Measurements from ENCODE around the gene CYGB. TPM values are rescaled to one million over a fixed set of nuclear protein-coding genes. Genes with fewer than 3 reads are reported as not detected.

Gene CYGB
- polyA plus RNA-seq (2013, experiment 1 of 2) = 313 TPM
- 315 TPM for polyA plus RNA-seq (2013, experiment 2 of 2)

DNA sequence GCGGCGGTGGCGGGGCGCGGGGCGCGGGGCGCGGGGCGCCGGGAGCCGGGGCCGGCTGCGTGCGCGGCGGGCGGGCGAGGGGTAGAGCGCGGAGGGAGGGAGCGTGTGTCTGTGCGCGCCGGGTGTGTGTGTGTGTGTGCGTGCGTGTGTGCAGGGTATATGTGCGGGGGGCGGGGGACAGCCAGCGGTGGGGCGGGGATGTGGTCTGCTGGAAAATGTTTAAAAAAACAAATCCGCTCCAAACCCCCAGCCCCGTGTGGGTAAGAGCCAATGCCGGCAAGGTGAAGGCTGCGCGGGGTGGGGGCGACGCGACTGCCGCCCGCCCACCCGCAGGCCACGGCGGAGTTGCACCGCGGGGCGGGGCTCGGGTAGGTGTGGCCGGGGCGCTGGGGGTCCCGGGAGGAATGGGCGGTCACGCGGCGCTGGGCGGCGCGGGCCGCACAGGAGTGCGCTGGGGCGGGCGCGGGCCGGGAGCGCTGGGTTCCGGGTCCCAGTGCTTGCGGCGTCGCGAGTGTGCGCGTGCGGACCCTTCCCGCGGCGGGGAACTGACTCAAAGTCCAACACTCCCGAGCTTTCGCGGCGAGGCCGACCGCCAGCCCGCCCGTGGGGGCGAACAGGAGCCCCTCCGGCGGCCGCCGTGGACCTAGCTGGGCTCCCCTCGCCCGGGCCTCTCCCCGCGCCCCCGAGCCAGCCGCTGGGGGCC lies at the start of gene CYGB:
Gene CYGB (minus strand): TSS at position 132 of the 703 bp plus-strand sequence. CDS start 167 bp downstream, outside the sequence.
- peaks cover 32% of the 10 kb centered on the region for H3K4me1 ChIP-seq (ENCODE audit: control insufficient read depth, insufficient read depth, low read depth, low read length)
- peak; percentile 80 for DNase-seq
- H2BK12ac ChIP-seq (ENCODE audit: low read length in 2 of 2) = peak within 1 kb of the TSS; percentile 2 to 96
- H3K27me3 ChIP-seq (ENCODE audit: control insufficient read depth in 1 of 2, insufficient read depth in 1 of 2, low read length in 2 of 2) = peaks cover 0 to 3% of the 10 kb centered on the region in 2 experiments
- no peak within 1 kb of the TSS for H2AFZ ChIP-seq (ENCODE audit: low read depth, low read length)
- H2BK5ac ChIP-seq (ENCODE audit: low read depth, low read length, poor library complexity, severe bottlenecking) = no peak within 1 kb of the TSS
- H2BK120ac ChIP-seq (ENCODE audit: low read depth, low read length) = peak within 1 kb of the TSS; percentile 99
- H3K14ac ChIP-seq (ENCODE audit: low read length in 2 of 2) = peak within 1 kb of the TSS; percentile 19 to 99
- H3K4me3 ChIP-seq (ENCODE audit: insufficient read depth in 1 of 2, low read depth in 1 of 2, low read length in 2 of 2) = peak within 1 kb of the TSS; percentile 61 to 76
- peak within 1 kb of the TSS; percentile 45 to 94 for H3K23ac ChIP-seq (ENCODE audit: low read length in 2 of 2)
- peak within 1 kb of the TSS; percentile 92 for H4K8ac ChIP-seq (ENCODE audit: low read length)
- peak within 1 kb of the TSS; percentile 88 for H3K4me2 ChIP-seq (ENCODE audit: low read length, poor library complexity, severe bottlenecking)
- H3K9me3 ChIP-seq (ENCODE audit: control insufficient read depth, low read length) = no peaks in the 10 kb centered on the region
- peak within 1 kb of the TSS; percentile 51 for H2AK5ac ChIP-seq (ENCODE audit: low read length, severe bottlenecking)
- H3K4ac ChIP-seq (ENCODE audit: low read depth in 1 of 2, low read length in 2 of 2) = peak within 1 kb of the TSS; percentile 95 to 97
- no peak within 1 kb of the TSS for H3K27ac ChIP-seq (ENCODE audit: low read length, poor library complexity, severe bottlenecking)
- peaks cover 2 to 18% of the 10 kb centered on the region in 2 experiments for H3K36me3 ChIP-seq (ENCODE audit: control insufficient read depth in 1 of 2, insufficient read depth in 2 of 2, low read depth in 1 of 2, low read length in 2 of 2)
- WGBS = 1% methylated on average over 58 of the region's 95 CpGs
- peak within 1 kb of the TSS; percentile 83 for H3K9ac ChIP-seq (ENCODE audit: low read length)
- H4K91ac ChIP-seq (ENCODE audit: low read length) = peak within 1 kb of the TSS; percentile 97
- H3K79me1 ChIP-seq (replicated peaks; ENCODE audit: low read length, poor library complexity, severe bottlenecking) = no peaks in the 10 kb centered on the region
- H3K18ac ChIP-seq (ENCODE audit: low read depth in 1 of 2, low read length in 2 of 2) = peak within 1 kb of the TSS; percentile 95 to 100
- peak within 1 kb of the TSS; percentile 97 for H2BK15ac ChIP-seq (ENCODE audit: low read depth, poor library complexity, severe bottlenecking)

DNA sequence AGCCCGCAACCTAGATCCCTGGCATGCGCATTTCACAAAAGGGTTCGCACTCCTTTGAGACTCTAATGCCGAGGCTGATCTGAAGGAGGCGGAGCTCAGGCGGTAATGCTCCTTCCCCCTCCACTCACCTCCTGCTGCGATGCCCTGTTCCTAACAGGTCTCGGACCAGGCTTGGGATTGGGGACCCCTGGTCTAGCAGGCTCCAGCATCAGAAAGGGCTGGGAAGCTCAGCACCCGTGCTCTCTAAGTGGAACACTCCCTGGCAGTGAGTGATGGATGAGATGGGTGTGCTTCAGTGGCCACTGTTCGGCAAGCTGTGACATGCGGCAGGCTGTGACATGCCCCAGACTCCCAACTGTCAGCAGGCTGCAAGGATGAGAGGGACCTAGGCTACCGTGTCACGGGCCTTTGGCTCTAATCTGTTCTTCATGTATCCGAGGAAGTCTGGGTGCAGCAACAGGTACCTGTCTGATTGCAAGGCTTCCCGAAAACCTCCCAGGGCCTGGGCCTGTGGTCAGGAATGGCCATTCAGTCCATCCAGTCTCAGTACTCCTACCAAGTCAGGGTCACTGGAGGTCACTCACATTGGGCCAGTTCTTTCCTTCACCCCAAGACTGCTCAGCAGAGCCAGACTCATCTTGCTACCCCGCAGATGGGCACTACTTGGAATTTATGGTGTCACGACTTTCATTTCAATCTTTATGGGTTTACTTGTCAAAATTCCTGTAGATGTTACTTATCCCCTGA lies 49.4 kb upstream of the CYGB start:
- Histone ChIP-seq H3K4me1 (ENCODE audit: control insufficient read depth, insufficient read depth, low read depth, low read length) (peaks cover 15% of the 10 kb centered on the region), H3K27me3 (ENCODE audit: control insufficient read depth in 1 of 2, insufficient read depth in 1 of 2, low read length in 2 of 2) (peaks cover 37 to 59% of the 10 kb centered on the region in 2 experiments), H4K8ac (ENCODE audit: low read length) (no peak overlapping the region), H3K4me2 (ENCODE audit: low read length, poor library complexity, severe bottlenecking) (no peak overlapping the region), H3K79me1 (replicated peaks; ENCODE audit: low read length, poor library complexity, severe bottlenecking) (no peaks in the 10 kb centered on the region), H4K91ac (ENCODE audit: low read length) (no peak overlapping the region), H3K9ac (ENCODE audit: low read length) (no peak overlapping the region), H3K27ac (ENCODE audit: low read length, poor library complexity, severe bottlenecking) (no peak overlapping the region), H3K18ac (ENCODE audit: low read depth in 1 of 2, low read length in 2 of 2) (no peak overlapping the region), H3K9me3 (ENCODE audit: control insufficient read depth, low read length) (no peaks in the 10 kb centered on the region), H2BK12ac (ENCODE audit: low read length in 2 of 2) (peak overlapping the region in 1 of 2 experiments; percentile 49), H2BK5ac (ENCODE audit: low read depth, low read length, poor library complexity, severe bottlenecking) (no peak overlapping the region), H3K14ac (ENCODE audit: low read length in 2 of 2) (no peak overlapping the region), H2BK120ac (ENCODE audit: low read depth, low read length) (no peak overlapping the region), H3K23ac (ENCODE audit: low read length in 2 of 2) (no peak overlapping the region), H3K4ac (ENCODE audit: low read depth in 1 of 2, low read length in 2 of 2) (no peak overlapping the region), H2AFZ (ENCODE audit: low read depth, low read length) (no peak overlapping the region), H3K4me3 (ENCODE audit: insufficient read depth in 1 of 2, low read depth in 1 of 2, low read length in 2 of 2) (no peak overlapping the region), H3K36me3 (ENCODE audit: control insufficient read depth in 1 of 2, insufficient read depth in 2 of 2, low read depth in 1 of 2, low read length in 2 of 2) (no peaks in the 10 kb centered on the region), H2BK15ac (ENCODE audit: low read depth, poor library complexity, severe bottlenecking) (no peak overlapping the region), H2AK5ac (ENCODE audit: low read length, severe bottlenecking) (no peak overlapping the region)
- 35% methylated on average over 17 of the region's 17 CpGs for WGBS
- no peak for DNase-seq

DNA sequence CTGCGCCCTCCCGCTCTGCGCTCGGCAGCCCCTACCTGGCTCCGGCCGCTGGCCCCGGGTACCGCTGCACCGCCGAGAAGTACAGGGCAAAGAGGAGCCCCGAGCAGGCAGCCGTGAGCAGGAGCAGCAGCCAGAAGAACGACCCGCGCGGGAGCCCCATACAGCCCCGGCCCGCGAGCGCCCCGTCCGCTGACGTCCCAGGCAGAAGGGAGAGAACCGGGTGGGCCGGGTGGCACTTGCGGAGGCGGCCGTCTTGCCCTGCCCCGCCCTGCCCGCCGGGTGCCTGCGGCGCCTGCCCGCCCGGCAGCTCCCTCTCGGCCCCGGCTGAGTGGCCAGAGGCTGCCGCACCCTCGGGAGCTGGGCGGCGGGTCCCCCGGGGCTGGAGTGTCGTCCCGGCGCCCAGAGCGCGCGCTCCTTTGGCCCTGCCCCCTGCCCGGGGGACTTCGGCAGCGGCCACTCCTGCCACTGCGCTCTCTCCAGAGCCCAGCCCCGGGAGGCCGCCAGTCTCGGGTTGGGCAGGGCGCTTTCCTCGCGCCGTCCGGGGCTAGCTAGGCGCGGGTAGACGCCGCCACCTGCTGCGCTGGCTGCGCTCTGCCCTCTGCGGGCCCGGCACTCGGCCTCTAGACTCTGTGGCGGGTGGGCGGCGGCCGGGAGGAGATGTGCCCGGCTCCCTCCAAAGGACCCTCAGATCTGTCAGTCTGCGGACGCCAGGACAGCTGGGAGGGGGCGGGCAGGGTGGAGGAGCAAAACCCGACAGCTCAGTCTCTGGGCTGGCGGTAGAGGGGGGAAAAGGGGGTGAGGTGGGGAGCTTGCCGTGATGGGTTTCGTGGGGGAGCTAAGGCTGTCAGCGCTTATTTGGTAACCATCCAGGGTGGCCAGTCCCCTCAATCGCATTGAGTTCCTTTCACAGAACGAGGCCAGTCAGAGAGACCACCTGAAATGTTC lies 48.4 kb upstream of the CYGB start, which contains the start of gene ST6GALNAC2:
Gene ST6GALNAC2 (minus strand): TSS at position 212 of the 945 bp plus-strand sequence. CDS start 52 bp downstream, at position 160.
- Histone ChIP-seq H3K4me1 (ENCODE audit: control insufficient read depth, insufficient read depth, low read depth, low read length) (peaks cover 15% of the 10 kb centered on the region), H3K4me3 (ENCODE audit: insufficient read depth in 1 of 2, low read depth in 1 of 2, low read length in 2 of 2) (peak within 1 kb of the TSS; percentile 32 to 75), H2AK5ac (ENCODE audit: low read length, severe bottlenecking) (no peak within 1 kb of the TSS), H3K36me3 (ENCODE audit: control insufficient read depth in 1 of 2, insufficient read depth in 2 of 2, low read depth in 1 of 2, low read length in 2 of 2) (no peaks in the 10 kb centered on the region), H3K4ac (ENCODE audit: low read depth in 1 of 2, low read length in 2 of 2) (no peak within 1 kb of the TSS), H3K9ac (ENCODE audit: low read length) (peak within 1 kb of the TSS; percentile 61), H3K18ac (ENCODE audit: low read depth in 1 of 2, low read length in 2 of 2) (peak within 1 kb of the TSS; percentile 77), H3K27me3 (ENCODE audit: control insufficient read depth in 1 of 2, insufficient read depth in 1 of 2, low read length in 2 of 2) (peaks cover 37 to 66% of the 10 kb centered on the region in 2 experiments), H3K9me3 (ENCODE audit: control insufficient read depth, low read length) (no peaks in the 10 kb centered on the region), H3K23ac (ENCODE audit: low read length in 2 of 2) (peak within 1 kb of the TSS in 1 of 2 experiments; percentile 75), H2BK5ac (ENCODE audit: low read depth, low read length, poor library complexity, severe bottlenecking) (no peak within 1 kb of the TSS), H2BK12ac (ENCODE audit: low read length in 2 of 2) (peak within 1 kb of the TSS in 1 of 2 experiments; percentile 90), H2BK15ac (ENCODE audit: low read depth, poor library complexity, severe bottlenecking) (peak within 1 kb of the TSS; percentile 26), H3K79me1 (replicated peaks; ENCODE audit: low read length, poor library complexity, severe bottlenecking) (no peaks in the 10 kb centered on the region), H4K8ac (ENCODE audit: low read length) (peak within 1 kb of the TSS; percentile 48), H2BK120ac (ENCODE audit: low read depth, low read length) (no peak within 1 kb of the TSS), H2AFZ (ENCODE audit: low read depth, low read length) (peak within 1 kb of the TSS; percentile 56), H3K14ac (ENCODE audit: low read length in 2 of 2) (peak within 1 kb of the TSS in 1 of 2 experiments; percentile 71), H3K27ac (ENCODE audit: low read length, poor library complexity, severe bottlenecking) (no peak within 1 kb of the TSS), H4K91ac (ENCODE audit: low read length) (peak within 1 kb of the TSS; percentile 89), H3K4me2 (ENCODE audit: low read length, poor library complexity, severe bottlenecking) (peak within 1 kb of the TSS; percentile 82)
- 2% methylated on average over 76 of the region's 84 CpGs for WGBS
- peak; percentile 55 for DNase-seq

Data from mesenchymal stem cell (in vitro differentiated cells and primary cell).